Measurements from ENCODE around the gene EXOC6B. TPM values are rescaled to one million over a fixed set of nuclear protein-coding genes. Genes with fewer than 3 reads are reported as not detected.

EXOC6B gene
- total RNA-seq, 4 donors from 2014 or later, result 14.6 to 49.6 (median 19.3) TPM

DNA sequence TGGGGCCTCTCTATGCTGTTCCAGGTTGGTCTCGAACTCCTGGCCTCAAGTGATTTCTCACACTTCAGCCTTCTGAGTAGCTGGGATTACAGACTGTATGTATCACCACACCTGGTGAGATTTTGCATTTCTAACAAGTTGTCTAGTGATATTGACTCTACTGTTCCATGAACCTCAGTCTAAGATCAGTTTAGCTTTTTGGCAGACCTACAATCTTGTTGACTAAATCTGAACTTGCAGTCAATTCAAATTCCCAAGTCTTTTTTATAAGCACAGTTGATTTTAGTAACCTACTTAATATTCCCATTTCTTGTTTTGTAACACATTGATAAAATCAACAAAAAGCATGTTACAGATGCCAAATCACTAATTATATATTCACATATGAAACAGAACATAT is 412.1 kb downstream of the EXOC6B start:
- H3K4me3 ChIP-seq, result no peak overlapping the region
- H3K9me3 ChIP-seq, result no peaks in the 10 kb centered on the region
- no peak overlapping the region for H3K27ac ChIP-seq
- DNase-seq (no peak), ATAC-seq (no peak)
- TF ChIP-seq POLR2A (IDR thresholded peaks at IDR 0.05), result no peak
- no peaks in the 10 kb centered on the region for H3K27me3 ChIP-seq
- H3K4me1 ChIP-seq, result no peaks in the 10 kb centered on the region
- in situ Hi-C loops (cut with MboI; ENCODE audit: low sequenced_read_pairs in 4 of 4), result no loop called here
- intact Hi-C loops (cut with DNase I; ENCODE audit: low total_unique reads), result no loop called here
- H3K36me3 ChIP-seq, result no peaks in the 10 kb centered on the region

DNA sequence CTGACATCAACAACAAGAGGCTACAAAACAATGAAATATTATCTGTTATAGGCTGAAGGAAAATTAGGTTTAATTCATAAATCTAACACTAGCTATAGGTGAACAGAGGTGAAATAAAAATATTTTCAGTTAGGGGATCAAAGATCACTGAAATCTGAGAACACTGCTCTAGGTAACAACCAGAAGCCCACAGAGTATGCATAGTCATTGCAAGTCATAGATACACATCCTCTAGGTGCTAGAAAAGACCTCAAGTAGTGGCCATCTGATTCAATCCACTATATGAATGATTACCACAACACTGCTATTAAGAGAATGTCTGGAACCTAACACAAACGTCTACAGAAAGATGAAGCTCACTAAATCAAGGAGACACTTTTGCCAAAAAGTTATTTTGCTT is 413.6 kb downstream of the EXOC6B start:
- no peak overlapping the region for H3K4me3 ChIP-seq
- H3K27me3 ChIP-seq, result no peaks in the 10 kb centered on the region
- H3K36me3 ChIP-seq, result no peaks in the 10 kb centered on the region
- TF ChIP-seq, protein P1, sequence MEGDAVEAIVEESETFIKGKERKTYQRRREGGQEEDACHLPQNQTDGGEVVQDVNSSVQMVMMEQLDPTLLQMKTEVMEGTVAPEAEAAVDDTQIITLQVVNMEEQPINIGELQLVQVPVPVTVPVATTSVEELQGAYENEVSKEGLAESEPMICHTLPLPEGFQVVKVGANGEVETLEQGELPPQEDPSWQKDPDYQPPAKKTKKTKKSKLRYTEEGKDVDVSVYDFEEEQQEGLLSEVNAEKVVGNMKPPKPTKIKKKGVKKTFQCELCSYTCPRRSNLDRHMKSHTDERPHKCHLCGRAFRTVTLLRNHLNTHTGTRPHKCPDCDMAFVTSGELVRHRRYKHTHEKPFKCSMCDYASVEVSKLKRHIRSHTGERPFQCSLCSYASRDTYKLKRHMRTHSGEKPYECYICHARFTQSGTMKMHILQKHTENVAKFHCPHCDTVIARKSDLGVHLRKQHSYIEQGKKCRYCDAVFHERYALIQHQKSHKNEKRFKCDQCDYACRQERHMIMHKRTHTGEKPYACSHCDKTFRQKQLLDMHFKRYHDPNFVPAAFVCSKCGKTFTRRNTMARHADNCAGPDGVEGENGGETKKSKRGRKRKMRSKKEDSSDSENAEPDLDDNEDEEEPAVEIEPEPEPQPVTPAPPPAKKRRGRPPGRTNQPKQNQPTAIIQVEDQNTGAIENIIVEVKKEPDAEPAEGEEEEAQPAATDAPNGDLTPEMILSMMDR (IDR thresholded peaks at IDR 0.05 in 4 of 5, conservative IDR thresholded peaks at IDR 0.05 in 1 of 5), result no peak
- no peak for TF ChIP-seq POLR2A (IDR thresholded peaks at IDR 0.05)
- ATAC-seq (no peak), DNase-seq (no peak)
- in situ Hi-C loops (cut with MboI; ENCODE audit: low sequenced_read_pairs in 4 of 4) (no loop called here), intact Hi-C loops (cut with DNase I; ENCODE audit: low total_unique reads) (no loop called here)
- no peaks in the 10 kb centered on the region for H3K9me3 ChIP-seq
- no peak overlapping the region for H3K27ac ChIP-seq
- H3K4me1 ChIP-seq, result no peaks in the 10 kb centered on the region

DNA sequence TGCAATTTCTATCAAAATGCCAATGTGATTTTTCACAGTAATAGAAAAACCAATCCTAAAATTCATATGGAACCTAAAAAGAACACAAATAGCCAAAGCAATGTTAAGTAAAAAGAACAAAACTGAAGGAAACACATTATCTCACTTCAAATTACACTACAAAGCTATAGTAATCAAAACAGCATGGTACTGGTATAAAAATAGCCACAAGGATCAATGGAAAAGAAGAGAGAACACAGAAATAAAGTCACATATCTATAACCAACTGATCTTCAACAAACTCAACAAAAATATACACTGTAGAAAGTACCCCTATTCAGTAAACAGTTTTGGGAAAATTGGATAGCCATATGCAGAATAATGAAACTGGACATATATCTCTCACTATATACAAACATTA is 426.0 kb downstream of the EXOC6B start:
- H3K36me3 ChIP-seq, result no peaks in the 10 kb centered on the region
- no peak overlapping the region for H3K4me3 ChIP-seq
- in situ Hi-C loops (cut with MboI; ENCODE audit: low sequenced_read_pairs in 4 of 4) (no loop called here), intact Hi-C loops (cut with DNase I; ENCODE audit: low total_unique reads) (no loop called here)
- peaks cover 0 to under 1% of the 10 kb centered on the region in 2 donors for H3K4me1 ChIP-seq
- H3K9me3 ChIP-seq, result peaks cover 0 to 8% (median 0%) of the 10 kb centered on the region in 3 donors
- no peak overlapping the region for H3K27ac ChIP-seq
- ATAC-seq (no peak), DNase-seq (no peak)
- no peaks in the 10 kb centered on the region for H3K27me3 ChIP-seq
- TF ChIP-seq, protein P1 (IDR thresholded peaks at IDR 0.05 in 4 of 5, conservative IDR thresholded peaks at IDR 0.05 in 1 of 5), result no peak
- TF ChIP-seq POLR2A (IDR thresholded peaks at IDR 0.05), result no peak

DNA sequence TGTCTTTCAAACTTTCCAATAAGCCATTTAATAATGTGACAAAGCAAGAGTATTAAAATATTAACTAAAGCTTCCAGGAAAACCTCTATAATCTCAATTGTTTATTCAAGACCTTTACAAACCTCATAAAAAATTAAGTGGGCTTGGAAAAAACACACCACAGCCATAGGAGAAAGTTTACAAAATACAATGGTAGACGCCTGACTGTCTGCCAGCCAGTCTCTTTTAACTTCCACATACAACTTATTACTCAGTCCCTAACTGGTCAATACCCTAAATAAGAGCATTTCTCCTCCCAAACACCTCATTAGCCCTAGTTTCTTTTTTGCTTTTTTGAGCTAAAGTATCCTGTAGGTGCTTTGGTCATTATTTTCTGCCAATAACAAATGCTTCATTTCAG is 430.7 kb downstream of the EXOC6B start:
- no peaks in the 10 kb centered on the region for H3K27me3 ChIP-seq
- no peak overlapping the region for H3K4me3 ChIP-seq
- intact Hi-C loops (cut with DNase I; ENCODE audit: low total_unique reads) (no loop called here), in situ Hi-C loops (cut with MboI; ENCODE audit: low sequenced_read_pairs in 4 of 4) (no loop called here)
- TF ChIP-seq, protein P1 (IDR thresholded peaks at IDR 0.05 in 4 of 5, conservative IDR thresholded peaks at IDR 0.05 in 1 of 5), result no peak
- TF ChIP-seq POLR2A (IDR thresholded peaks at IDR 0.05), result no peak
- DNase-seq (no peak), ATAC-seq (no peak)
- peaks cover 0 to 6% of the 10 kb centered on the region in 2 donors for H3K4me1 ChIP-seq
- no peak overlapping the region for H3K27ac ChIP-seq
- peaks cover 0 to 7% (median 0%) of the 10 kb centered on the region in 3 donors for H3K9me3 ChIP-seq
- H3K36me3 ChIP-seq, result no peaks in the 10 kb centered on the region

DNA sequence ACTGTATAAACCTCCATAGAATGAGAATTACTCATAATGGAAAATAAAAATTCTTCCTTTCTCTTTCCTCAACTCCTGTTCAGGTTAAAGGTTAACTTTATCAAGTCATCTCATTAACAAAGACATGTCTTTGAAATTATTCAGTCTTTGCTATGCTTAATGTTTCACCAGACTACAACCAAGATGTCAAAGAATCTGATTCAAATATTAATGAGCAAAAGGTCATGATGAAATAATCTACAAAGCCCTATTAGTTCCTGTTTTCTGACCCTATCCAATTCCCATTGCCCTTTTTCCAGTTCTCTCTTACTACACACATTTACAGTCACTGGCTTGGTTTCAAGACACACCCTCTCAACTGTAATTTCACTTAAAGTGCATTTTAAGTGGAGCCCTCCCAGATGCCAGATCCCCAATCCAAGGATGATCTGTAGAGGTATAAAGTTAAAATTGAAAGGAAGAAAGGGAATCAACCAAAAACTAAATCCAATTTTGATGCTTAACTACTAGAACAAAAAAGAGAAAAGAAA is 431.2 kb downstream of the EXOC6B start:
- DNase-seq (no peak), ATAC-seq (no peak)
- intact Hi-C loops (cut with DNase I; ENCODE audit: low total_unique reads), result no loop called here
- H3K27me3 ChIP-seq, result no peaks in the 10 kb centered on the region
- no peak overlapping the region for H3K27ac ChIP-seq
- peaks cover 0 to 2% (median 0%) of the 10 kb centered on the region in 3 donors for H3K9me3 ChIP-seq
- no peak overlapping the region for H3K4me3 ChIP-seq
- no peaks in the 10 kb centered on the region for H3K36me3 ChIP-seq
- H3K4me1 ChIP-seq, result peaks cover 0 to 6% of the 10 kb centered on the region in 2 donors
- TF ChIP-seq, protein P1 (IDR thresholded peaks at IDR 0.05 in 4 of 5, conservative IDR thresholded peaks at IDR 0.05 in 1 of 5), result no peak
- TF ChIP-seq POLR2A (IDR thresholded peaks at IDR 0.05), result no peak
- in situ Hi-C loops (cut with MboI; ENCODE audit: low sequenced_read_pairs in 4 of 4), result no loop called here

All from gastrocnemius medialis (tissue), 4 donors.